Measurements from ENCODE around the gene TMEM219. TPM values are rescaled to one million over a fixed set of nuclear protein-coding genes. Genes with fewer than 3 reads are reported as not detected.
A peak's percentile ranks its signal among the peaks of the same experiment; 100 is the strongest.
"Not testable (repeated sequence)": the region's sequence is repeated elsewhere in the genome, so short reads cannot be mapped to it uniquely, and the experiment has no call there.

The TMEM219 gene, protein sequence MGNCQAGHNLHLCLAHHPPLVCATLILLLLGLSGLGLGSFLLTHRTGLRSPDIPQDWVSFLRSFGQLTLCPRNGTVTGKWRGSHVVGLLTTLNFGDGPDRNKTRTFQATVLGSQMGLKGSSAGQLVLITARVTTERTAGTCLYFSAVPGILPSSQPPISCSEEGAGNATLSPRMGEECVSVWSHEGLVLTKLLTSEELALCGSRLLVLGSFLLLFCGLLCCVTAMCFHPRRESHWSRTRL
- 95.8 TPM for total RNA-seq
- long read RNA-seq, transcript TMEM219-201 (6 exons, 999 nt): minor isoform, 29 of 127 reads
- long read RNA-seq, transcript TMEM219-204 (5 exons, 1,292 nt): major isoform, 50 of 127 reads
- long read RNA-seq, partial matches to known transcripts: 6 of 127 reads
- long read RNA-seq, other reads (novel, unspliced or antisense): 40 of 127 reads

DNA sequence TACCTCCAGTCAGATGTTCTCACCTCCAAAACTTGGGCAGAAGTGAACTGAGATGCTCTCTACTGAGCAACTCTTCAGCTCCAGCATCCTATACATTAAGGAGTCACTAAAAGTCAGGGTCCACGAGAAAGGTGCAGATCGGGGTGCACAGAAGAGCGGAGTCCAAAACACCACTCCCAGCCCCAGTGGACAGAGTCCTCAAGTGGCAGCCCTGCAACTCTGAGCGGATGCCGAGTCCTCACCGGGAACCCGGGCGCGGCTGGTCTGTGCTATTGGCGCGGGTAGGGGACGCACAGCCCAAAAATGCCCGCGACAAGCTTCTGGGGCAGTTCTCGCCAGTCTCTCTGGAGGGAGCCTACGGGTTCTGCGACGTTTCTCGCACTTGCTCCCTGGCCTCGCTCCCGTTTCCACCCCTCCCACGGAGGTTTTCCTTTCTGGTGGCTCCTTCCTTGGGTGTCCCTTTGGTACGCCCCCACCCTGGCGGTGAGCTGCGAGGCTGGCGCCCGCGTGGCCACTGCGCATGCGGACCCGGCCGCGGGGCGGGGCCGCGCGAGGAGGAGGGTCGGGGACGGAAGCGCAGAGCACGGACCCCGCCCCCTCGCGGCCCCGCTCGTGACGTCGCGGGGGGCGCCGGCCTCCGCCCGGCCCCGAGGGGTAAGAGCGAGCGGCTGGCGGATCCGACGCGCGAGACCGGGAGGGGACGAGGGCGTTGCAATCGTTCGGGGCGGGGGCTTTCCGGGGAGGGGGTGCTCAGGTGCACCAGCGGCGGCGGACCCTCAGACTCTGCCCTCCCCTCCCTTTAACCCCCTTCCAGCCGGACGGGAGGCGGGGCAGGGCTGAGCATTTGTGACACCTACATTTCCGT, at the start of gene TMEM219:
Gene TMEM219 (plus strand): TSS at position 601 of the 865 bp plus-strand sequence. CDS start 1,065 bp downstream, outside the sequence.
- peak; percentile 98 for DNase-seq (ENCODE audit: low spot score)

DNA sequence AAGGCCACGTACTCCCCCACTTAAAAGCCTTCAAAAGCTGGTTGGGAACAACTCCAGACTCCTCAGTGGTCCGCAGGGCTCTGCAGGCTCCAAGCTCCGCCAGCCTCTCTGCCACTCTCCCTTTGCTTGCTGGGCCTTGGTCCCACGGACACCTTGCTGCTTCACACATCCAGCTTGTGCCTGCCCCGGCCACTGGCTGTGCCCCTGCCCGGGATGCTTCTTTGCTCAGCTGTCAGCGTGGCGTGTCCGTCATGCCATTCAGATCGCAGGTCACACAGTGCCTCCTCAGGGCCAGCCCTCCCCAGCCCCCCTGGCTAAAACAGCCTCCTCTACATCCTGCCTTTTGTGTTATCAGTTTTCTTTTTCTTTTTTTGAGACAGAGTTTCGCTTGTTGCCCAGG, 49.8 kb upstream of the TMEM219 start:
- no peak for DNase-seq (ENCODE audit: low spot score)

DNA sequence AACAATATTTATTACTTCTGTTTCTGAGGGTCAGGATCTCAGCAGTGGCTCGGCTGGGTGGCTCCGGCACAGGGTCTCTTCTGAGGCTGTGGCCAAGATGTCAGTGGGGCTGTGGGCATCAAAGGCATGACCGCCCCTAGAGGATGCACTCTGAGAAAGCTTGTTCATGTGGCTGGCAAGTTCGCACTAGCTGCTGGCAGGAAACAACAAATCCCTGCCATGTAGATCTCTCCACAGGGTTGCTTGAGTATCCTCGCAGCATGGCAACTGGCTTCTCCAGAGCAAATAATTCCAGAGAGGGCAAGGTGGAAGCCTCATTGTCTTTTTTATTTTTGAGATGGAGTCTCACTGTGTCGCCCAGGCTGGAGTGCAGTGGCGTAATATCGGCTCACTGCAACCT, 48.4 kb upstream of the TMEM219 start:
- no peak for DNase-seq (ENCODE audit: low spot score)

DNA sequence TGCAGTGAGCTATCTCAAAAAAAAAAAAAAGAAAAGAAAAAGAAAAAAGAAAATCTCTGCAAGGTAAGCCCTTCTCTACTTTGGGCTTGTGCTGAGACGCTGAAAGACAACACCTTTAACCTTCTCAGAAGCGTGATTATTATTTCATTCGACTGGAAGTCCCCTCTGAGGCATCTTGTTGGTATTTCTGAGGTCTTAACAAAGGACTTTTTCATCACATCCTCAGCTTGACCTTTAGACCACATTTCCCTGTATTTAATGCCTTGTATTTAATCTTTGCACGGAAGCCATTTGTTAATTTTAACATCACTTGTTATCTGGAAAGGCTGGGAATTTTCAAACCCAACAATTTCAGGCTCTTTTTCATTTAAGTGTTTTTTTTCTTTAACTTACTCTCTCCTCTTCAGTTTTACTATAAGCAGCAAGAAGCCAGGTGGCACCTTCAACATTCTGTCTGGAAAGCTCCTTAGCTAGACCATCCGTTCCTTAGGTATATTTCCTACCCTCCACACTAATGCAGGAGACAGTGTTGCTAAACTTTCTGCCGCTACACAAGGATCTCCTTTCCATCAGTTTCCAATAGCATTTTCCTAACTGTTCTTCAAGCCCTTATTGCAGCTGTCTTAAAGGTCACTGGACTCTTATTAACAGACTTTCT, 46.2 kb upstream of the TMEM219 start:
- DNase-seq (ENCODE audit: low spot score): no peak

DNA sequence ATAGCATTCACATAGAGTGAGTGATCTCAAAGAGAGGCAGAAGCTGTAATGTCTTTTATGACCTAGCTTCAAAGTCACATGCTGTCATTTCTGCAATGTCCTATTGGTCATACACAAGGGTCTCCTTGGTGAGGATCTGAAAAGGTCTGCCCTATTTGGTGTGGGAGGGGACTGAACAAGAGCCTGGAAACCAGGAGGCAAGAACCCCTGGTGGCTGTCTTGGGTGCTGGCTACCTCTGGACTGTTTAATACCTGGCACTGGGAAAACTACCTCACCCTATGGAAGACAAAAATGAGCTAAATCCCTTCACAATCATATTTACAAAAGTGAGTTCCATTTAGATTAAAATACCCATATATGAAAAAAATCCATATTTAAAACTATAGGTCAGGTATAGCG, 44.9 kb upstream of the TMEM219 start:
- DNase-seq (ENCODE audit: low spot score): no peak

DNA sequence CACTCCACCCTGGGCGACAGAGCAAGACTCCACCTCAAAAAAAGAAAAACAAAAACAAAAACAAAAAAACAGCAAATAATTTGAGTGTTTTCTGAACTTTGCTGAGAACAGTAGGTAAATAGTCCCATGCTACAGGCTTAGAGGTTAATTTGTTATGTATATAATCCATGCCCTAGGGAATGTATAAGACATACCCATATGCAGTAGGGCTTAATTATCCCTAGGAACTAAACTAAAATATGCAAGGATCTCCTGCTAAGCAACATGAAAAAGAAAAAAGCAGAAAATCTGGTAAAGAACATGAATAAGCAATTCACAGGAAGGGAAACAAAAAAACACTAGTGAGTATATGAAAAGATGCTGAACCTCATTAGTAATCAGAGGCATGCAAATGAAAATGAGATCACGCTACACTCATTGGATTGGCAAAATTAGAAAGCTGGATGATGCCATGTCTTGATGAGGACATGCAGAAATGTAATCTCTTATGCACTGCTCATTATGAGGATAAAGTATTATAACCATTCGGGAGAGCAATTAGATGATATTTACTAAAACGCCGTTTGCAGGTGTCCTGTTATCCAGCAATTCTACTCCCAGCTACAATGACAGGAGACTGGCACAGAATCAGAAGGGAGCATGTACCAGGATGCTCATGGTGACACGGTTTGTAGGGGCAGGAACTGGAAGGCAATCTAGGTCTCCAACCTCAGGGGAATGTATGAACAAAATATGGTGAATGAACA, 41.4 kb upstream of the TMEM219 start:
- no peak for DNase-seq (ENCODE audit: low spot score)

DNA sequence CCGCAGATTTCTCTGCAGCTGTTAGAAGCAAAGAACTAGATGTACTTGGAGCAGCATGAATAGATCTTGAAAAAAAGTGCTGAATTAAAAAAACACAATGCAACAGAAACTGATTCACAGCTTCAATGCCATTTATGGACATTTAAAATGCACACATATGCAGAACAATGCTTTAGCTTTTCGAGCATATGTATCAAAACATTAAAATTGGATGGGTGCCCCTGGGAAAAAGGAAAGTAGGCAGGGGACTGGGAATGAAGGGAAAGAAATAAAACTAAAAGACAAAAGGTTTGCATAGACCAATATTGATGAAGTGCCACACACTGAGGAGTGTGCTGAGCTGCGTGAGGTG, 40.9 kb upstream of the TMEM219 start:
- DNase-seq (ENCODE audit: low spot score): no peak

DNA sequence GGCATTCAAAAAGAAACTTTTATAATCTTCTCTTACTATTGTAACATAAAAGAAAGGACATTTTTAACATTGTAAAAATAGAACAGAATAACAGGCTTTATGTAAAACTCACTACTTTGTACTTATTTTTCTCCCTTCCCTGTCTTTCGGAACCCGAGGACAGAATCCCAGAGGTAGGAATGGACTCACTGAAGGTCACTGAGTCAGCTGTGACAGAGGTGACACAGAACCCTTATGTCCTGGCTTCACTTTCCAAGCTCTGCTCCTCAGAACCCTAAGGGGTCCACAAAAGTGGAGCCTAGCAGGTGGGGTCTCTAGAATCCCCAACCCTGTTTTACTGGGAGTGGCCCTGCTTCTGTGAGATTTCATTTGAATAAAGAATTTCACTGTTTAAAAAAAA, 39.6 kb upstream of the TMEM219 start:
- no peak for DNase-seq (ENCODE audit: low spot score)

DNA sequence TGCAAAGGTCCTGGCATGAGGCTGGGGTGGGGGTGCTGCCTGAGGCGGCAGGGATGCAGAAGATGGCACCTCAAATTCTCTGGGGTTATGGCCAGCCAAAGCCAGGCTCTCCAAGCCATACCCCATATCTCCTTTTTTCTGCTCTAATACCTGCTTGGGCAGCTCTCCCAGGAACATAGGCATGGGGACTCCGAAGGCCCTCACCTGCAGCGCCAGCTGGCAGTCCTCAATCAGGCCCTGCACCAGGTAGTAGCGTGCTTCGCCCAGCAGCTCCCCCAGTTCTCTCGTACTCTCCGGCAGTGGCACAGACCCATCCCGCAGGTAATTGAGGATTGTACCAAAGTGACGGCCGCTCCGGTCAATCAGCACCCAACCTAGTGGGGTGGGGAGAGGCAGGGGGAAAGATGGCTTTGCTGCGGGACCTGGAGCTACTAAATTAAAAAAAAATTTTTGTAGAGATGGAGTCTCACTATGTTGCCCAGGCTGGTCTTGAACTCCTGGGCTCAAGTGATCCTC, 38.8 kb upstream of the TMEM219 start:
- peak; percentile 57 for DNase-seq (ENCODE audit: low spot score)

DNA sequence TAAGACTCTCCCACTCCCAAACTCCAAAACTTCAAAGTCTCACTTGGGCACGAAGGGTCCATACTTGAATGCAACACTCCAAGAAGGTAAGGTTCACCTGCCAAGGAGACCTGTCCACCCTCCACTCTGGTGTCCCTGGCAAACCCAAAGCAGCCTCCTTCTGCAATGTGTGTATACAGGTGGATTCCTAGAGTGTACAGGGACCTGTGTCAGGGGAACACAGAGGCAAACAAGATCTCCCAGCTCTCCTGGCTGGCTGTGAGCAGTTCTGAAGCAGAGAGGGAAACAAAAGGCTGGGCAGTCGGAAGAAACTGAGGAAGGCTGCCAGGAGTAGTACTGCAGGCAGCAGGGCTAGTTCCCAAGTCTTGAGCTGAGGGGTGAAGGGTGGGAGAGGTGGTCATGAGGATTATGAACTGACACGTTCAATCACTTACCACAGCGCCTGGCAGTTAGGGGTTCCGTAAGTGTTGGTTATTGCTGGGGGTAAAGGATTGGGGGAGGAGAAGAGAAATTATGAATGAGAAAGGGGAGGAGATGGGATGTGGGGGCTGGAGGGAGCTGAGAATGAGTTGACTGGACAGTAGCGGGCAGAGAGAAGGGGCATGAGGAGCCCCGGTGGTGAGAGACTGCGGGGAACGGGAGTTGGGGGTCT, 36.6 kb upstream of the TMEM219 start:
- DNase-seq (ENCODE audit: low spot score): peak; percentile 57

DNA sequence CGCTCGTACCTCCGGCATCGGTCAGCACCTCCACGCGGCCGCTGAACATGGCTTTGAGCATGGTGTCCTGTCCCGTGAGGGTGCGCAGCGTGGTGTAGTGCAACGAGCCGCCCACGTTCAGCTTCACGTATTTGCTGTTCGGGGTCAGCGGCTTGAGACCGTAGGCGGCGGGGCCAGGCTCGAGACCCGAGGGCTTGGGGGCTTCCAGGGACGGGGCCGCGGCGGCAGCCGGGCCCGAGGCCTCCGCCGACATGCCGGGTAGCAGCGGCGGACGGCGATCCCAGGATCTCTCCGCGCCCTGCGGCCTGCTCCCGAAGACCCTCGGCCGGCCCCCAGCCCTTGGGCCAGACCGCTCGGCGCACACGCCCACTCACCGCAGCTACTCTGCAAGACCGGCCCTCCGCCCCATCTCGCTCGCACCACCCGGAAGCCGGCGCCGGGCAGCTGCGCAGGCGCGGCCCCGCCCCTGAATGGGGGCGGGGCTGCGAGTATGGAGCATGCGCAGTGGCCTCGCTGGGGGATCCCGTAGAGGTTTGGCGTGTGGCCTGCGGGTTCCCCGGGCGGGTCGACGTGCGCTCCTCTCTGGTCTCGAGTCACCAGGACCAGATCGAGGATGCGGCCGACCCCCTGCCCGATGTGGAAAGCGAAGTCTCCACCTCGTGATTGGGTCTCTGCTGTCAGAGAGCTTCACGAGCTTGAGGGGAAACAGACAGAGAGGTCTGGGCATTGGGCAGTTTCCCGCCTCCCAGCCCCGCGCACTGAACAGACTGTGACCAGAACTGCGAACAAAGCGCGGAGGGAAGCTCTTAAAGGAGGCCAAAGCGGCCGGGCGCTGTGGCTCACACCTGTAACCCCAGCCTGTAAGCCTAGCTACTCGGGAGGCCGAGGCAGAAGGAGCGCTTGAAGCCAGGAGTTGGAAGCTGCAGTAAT, 35.8 kb upstream of the TMEM219 start, which contains the start of gene KCTD13:
Gene KCTD13 (minus strand): TSS at position 446 of the 930 bp plus-strand sequence. CDS start 193 bp downstream, at position 253.
- DNase-seq (ENCODE audit: low spot score): peak; percentile 97

DNA sequence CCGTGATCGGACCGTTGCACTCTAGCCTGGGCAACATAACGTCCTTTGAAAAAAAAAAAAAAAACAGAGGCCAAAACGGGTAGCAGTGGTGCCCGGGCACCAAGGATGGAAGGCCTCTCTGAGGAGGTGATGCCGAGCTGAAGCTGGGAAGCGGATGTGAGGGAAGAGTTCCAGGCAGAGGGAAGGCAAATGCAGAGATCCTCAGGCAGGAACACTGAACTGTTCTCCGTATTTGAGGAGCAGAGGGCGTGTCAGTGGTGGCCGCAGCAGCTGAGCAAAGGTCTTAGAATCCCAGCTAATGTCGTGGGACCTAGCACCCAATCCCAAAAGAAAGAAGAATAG, 35.2 kb upstream of the TMEM219 start:
- peak; percentile 83 for DNase-seq (ENCODE audit: low spot score)

DNA sequence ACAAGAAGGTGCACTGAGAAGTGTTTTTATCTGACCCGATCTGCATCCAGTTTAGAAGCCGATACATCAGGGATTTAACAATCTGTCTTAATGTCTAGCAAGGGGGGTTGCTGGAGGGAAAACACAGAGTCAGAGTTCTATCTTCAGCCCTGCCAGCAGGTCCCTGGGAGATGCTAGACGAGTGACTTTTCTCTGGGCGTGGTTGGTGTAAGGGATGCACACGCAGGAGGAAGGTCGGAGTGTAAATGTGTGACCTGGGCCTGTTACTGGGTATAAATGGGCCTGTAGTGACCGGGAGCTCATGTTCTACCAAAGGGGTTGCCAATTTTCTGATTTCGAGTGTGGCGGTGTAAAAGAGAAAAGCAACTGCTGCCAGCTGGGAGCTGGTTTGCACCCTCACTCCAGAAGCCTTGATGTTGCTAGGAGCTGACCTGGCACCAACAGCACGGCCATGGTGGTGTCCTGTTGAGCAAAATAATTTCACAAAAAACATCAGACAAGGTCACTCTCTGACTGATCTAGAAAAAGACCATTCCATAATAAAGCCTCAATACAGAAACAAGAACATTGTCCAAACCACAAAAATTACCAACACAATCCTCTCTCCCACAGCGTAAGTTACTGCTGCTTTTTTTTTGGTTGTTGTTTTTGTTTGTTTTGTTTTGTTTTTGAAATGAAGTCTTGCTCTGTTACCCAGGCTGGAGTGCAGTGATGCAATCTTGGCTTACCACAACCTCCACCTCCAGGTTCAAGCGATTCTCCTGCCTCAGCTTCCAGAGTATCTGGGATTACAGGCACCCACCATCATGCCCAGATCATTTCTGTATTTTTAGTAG, 34.6 kb upstream of the TMEM219 start:
- DNase-seq (ENCODE audit: low spot score): peak; percentile 24

DNA sequence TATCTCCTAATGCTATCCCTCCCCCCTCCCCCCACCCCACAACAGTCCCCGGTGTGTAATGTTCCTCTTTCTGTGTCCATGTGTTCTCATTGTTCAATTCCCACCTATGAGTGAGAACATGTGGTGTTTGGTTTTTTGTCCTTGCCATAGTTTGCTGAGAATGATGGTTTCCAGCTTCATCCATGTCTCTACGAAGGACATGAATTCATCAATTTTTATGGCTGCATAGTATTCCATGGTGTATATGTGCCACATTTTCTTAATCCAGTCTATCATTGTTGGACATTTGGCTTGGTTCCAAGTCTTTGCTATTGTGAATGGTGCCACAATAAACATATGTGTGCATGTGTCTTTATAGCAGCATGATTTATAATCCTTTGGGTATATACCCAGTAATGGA, 30.1 kb upstream of the TMEM219 start:
- not testable (repeated sequence) for DNase-seq (ENCODE audit: low spot score)

DNA sequence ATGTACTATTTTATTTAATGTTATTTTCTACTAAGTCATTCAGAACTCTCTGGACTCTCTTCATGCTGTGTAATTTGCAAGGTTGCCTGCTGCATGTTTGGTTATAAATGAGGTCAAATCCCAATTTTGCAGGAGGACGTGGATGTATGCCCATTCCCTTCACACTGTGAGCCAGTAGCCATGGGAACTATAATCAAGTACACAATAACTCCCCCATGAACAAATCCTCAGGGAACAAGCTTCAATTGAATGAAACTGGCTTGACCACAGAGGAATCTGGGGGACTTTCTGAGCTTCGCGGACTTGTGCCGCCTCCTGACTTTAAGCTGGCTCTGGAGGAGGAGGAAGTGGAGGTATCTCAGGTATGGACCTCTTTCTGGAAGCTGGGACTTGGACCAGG, 21.2 kb upstream of the TMEM219 start:
- DNase-seq (ENCODE audit: low spot score): no peak

DNA sequence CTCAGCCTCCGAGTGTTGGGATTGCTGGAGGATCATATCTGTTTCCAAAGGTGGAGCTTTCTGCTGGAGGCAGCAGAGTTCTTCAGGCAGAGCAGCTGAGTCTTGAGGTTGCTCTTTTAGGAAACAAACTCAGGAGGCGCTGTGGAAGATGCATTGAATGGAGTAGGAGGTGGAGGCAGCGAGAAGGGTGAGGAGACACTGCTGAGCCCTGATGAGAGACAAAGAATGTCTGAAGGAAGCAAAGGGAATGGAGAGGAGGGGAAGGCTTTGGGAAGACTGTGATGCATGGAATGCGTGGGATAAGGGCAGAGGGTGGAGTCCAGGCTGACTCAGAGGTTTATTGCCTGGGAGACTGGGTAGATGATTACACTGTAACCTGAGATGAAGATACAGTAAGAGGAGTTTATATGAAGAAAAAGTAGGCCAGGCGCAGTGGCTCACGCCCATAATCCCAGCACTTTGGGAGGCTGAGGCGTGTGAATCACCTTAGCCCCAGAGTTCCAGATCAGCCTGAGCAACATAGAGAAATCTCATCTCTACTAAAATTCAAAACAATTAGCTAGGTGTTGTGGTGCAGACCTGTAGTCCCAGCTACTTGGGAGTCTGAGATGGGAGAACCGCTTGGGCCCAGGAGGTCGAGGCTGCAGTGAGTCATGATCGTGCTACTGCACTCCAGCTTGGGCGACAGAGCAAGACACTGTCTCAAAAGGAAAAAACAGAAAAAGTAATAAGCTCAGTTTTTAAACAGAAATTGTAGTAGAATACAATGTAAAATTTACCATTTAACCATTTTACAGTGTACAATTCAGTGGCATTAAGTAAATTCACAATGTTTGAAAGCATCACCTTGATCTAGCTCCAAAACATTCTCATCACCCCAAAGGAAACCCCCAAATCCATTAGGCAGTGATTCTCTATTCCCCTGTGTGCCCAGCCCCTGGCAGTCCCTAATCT, 17.8 kb upstream of the TMEM219 start:
- DNase-seq (ENCODE audit: low spot score): peak; percentile 37

DNA sequence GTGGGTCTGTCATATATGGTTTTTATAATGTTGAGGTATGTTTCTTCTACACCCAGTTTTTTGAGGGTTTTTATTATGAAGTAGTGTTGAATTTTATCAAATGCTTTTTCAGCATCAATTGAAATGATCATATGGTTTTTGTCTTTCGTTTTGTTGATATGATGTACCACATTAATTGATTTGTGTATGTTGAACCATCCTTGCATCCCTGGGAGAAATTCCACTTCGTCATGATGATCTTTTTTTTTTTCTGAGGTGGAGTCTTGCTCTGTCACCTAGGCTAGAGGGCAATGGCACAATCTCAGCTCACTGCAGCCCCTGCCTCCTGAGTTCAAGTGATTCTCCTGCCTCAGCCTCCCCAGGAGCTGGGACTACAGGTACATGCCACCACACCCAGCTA, 14.0 kb upstream of the TMEM219 start:
- peak; percentile 14 for DNase-seq (ENCODE audit: low spot score)
